ENCODE data around the gene USP53.

DNA sequence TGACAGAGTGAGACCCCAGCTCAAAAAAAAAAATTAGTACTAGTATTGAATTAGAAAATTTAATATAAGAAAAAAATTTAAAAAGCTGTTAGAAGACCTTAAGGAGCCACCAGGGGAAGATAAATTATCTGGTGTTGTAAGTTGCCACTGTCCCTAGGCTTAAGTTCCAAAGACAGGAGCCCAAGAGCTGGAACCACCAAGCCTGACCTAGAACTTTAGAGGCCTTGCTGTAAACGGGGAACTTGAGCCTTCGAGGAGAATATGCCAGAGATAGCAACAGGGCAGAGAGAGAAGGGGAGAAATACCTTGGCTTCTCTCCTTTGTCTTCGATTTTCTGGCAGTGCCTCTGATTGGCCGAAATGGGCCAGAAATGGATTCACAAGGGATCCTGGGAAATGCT, 8.9 kb downstream of the USP53 start:
- TF ChIP-seq, protein P1, sequence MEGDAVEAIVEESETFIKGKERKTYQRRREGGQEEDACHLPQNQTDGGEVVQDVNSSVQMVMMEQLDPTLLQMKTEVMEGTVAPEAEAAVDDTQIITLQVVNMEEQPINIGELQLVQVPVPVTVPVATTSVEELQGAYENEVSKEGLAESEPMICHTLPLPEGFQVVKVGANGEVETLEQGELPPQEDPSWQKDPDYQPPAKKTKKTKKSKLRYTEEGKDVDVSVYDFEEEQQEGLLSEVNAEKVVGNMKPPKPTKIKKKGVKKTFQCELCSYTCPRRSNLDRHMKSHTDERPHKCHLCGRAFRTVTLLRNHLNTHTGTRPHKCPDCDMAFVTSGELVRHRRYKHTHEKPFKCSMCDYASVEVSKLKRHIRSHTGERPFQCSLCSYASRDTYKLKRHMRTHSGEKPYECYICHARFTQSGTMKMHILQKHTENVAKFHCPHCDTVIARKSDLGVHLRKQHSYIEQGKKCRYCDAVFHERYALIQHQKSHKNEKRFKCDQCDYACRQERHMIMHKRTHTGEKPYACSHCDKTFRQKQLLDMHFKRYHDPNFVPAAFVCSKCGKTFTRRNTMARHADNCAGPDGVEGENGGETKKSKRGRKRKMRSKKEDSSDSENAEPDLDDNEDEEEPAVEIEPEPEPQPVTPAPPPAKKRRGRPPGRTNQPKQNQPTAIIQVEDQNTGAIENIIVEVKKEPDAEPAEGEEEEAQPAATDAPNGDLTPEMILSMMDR (IDR thresholded peaks at IDR 0.05; ENCODE audit: borderline replicate concordance, extremely low read depth, low read length, poor library complexity, severe bottlenecking), result no peak
- no peak for TF ChIP-seq EZH2 (IDR thresholded peaks at IDR 0.05; ENCODE audit: borderline replicate concordance, low read depth, low read length, severe bottlenecking)

All from DND-41 (cell line).